Neural progenitor cell (in vitro differentiated cells): ENCODE results near the gene PDCD1. TPM values are rescaled to one million over a fixed set of nuclear protein-coding genes. Genes with fewer than 3 reads are reported as not detected.

ENCODE experiments used
- DNase-seq: peaks from one replicate; pipeline ENCODE4 v3.0.0-alpha.2; 2016; ENCODE audit warnings: low spot score
- H2AFZ ChIP-seq: fragments of 200-600 bp; sonication (generic); replicated peaks from 2 replicates; pipeline ENCODE4 v1.6.1; 2016; ENCODE audit warnings: antibody characterized with exemption
- H3F3A ChIP-seq: fragments of 200-600 bp; sonication (generic); 2 replicates; pipeline ENCODE4 v1.6.1; 2016; ENCODE audit warnings: antibody characterized with exemption, low read depth
- H3K27ac ChIP-seq: fragments of 200-600 bp; sonication (generic); 2 replicates; pipeline ENCODE4 v1.5.1; 2016; ENCODE audit warnings: mild to moderate bottlenecking
- H3K27me3 ChIP-seq: fragments of 200-600 bp; sonication (generic); 2 replicates; pipeline ENCODE4 v1.6.1; 2016; ENCODE audit warnings: mild to moderate bottlenecking, moderate library complexity
- H3K36me3 ChIP-seq: fragments of 200-600 bp; sonication (generic); 2 replicates; pipeline ENCODE4 v1.5.1; 2016
- H3K4me1 ChIP-seq: fragments of 200-600 bp; sonication (generic); 2 replicates; pipeline ENCODE4 v1.6.1; 2016; ENCODE audit warnings: mixed run types
- H3K4me2 ChIP-seq: fragments of 200-600 bp; sonication (generic); 2 replicates; pipeline ENCODE4 v1.6.1; 2016
- H3K4me3 ChIP-seq: fragments of 200-600 bp; sonication (generic); 2 replicates; pipeline ENCODE4 v1.5.1; 2016
- H3K79me2 ChIP-seq: fragments of 200-600 bp; sonication (generic); 2 replicates; pipeline ENCODE4 v1.6.1; 2016; ENCODE audit warnings: low read depth
- H3K9ac ChIP-seq: fragments of 200-600 bp; sonication (generic); 2 replicates; pipeline ENCODE4 v1.6.1; 2016
- H3K9me3 ChIP-seq: fragments of 200-600 bp; sonication (generic); 2 replicates; pipeline ENCODE4 v1.5.1; 2016; ENCODE audit warnings: low read depth
- H4K20me1 ChIP-seq: fragments of 200-600 bp; sonication (generic); 2 replicates; pipeline ENCODE4 v1.6.1; 2016; ENCODE audit warnings: low read depth
- H3K27ac Mint-ChIP-seq: 3 replicates; pipeline ENCODE4 v1.8.0; 2021; ENCODE audit warnings: mixed read lengths
- H3K27me3 Mint-ChIP-seq: 2 replicates; pipeline ENCODE4 v1.8.0; 2022; ENCODE audit warnings: low read depth, mild to moderate bottlenecking, inconsistent platforms, moderate library complexity, mixed read lengths; ENCODE audit not compliant: insufficient read depth
- H3K36me3 Mint-ChIP-seq: 3 replicates; pipeline ENCODE4 v1.8.0; 2021; ENCODE audit warnings: mixed read lengths
- H3K4me1 Mint-ChIP-seq: 3 replicates; pipeline ENCODE4 v1.8.0; 2021; ENCODE audit warnings: mixed read lengths
- H3K4me3 Mint-ChIP-seq: 3 replicates; pipeline ENCODE4 v1.8.0; 2021; ENCODE audit warnings: mild to moderate bottlenecking, moderate library complexity, mixed read lengths
- H3K9me3 Mint-ChIP-seq: 3 replicates; pipeline ENCODE4 v1.8.0; 2020; ENCODE audit warnings: mixed read lengths
- EZH2 ChIP-seq: fragments of 200-600 bp; sonication (generic); IDR thresholded peaks from 2 replicates; pipeline ENCODE4 v1.6.1; 2017; ENCODE audit warnings: antibody characterized with exemption, mild to moderate bottlenecking, moderate library complexity
- EZH2phosphoT487 ChIP-seq: fragments of 200-600 bp; sonication (generic); IDR thresholded peaks from 2 replicates; pipeline ENCODE4 v1.6.1; 2017; ENCODE audit warnings: antibody characterized with exemption
- total RNA-seq: library from RNA; depleted of rRNA; stranded (reverse); fragments of >200 nt; gene quantifications from 2 replicates; pipeline ENCODE4 v1.2.3, GENCODE V29; 2015; ENCODE audit warnings: low replicate concordance
- TF ChIP-seq, protein P1 (sequence below): fragments of 200-600 bp; sonication (generic); IDR thresholded peaks from 2 replicates; pipeline ENCODE4 v1.5.1; 2017; ENCODE audit warnings: antibody characterized with exemption, mild to moderate bottlenecking

Gene PDCD1
- total RNA-seq, 1 donor from 2014 or later = not detected

DNA sequence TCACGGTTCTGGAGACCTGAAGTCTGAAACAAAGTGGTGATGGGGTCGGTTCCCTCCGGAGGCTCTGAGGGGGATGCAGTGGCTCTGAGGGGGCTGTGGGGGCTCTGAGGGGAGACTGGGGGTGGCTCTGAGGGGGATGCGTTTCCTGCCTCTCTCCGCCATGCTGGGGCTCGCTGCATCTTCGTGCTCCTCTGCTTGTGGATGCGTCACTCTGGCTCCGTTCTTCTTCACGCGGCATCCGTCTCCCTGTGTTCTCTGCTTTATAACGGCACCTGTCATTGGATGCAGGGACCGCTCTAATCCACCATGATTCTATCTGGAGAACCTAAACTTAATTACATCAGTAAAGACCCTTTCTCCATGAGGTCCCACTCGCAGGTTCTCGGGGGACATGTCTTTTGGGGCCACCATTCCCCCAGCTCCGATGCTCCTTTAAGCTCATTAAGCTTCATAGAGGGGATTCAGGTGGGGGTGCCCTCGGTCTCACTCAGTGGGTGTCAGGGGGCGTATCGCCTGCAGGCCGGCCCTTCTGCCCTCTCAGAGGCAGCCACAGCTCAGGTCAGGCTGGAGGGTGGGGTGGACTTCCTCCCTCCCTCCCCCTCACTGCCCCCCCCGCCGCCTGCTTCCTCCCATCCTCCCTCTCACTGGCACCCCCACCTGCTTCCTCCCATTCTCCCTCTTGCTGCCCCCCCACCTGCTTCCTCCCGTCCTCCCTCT, 29.3 kb upstream of the PDCD1 start:
- H3F3A ChIP-seq = peaks cover 12% of the 10 kb centered on the region
- H3K4me1 ChIP-seq = peaks cover 15% of the 10 kb centered on the region
- H3K9ac ChIP-seq = no peak overlapping the region
- H4K20me1 ChIP-seq = no peaks in the 10 kb centered on the region
- peaks cover 2% of the 10 kb centered on the region for H3K27me3 Mint-ChIP-seq
- H3K27ac Mint-ChIP-seq = peak overlapping the region; percentile 43
- H3K36me3 Mint-ChIP-seq = peaks cover 7% of the 10 kb centered on the region
- no peak overlapping the region for H3K4me3 ChIP-seq
- no peaks in the 10 kb centered on the region for H3K36me3 ChIP-seq
- no peaks in the 10 kb centered on the region for H3K79me2 ChIP-seq
- H3K27ac ChIP-seq = no peak overlapping the region
- H3K4me2 ChIP-seq = no peak overlapping the region
- no peak overlapping the region for H2AFZ ChIP-seq
- DNase-seq = no peak
- TF ChIP-seq EZH2 (no peak), EZH2phosphoT487 (no peak)
- TF ChIP-seq, protein P1, sequence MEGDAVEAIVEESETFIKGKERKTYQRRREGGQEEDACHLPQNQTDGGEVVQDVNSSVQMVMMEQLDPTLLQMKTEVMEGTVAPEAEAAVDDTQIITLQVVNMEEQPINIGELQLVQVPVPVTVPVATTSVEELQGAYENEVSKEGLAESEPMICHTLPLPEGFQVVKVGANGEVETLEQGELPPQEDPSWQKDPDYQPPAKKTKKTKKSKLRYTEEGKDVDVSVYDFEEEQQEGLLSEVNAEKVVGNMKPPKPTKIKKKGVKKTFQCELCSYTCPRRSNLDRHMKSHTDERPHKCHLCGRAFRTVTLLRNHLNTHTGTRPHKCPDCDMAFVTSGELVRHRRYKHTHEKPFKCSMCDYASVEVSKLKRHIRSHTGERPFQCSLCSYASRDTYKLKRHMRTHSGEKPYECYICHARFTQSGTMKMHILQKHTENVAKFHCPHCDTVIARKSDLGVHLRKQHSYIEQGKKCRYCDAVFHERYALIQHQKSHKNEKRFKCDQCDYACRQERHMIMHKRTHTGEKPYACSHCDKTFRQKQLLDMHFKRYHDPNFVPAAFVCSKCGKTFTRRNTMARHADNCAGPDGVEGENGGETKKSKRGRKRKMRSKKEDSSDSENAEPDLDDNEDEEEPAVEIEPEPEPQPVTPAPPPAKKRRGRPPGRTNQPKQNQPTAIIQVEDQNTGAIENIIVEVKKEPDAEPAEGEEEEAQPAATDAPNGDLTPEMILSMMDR = no peak
- no peaks in the 10 kb centered on the region for H3K27me3 ChIP-seq
- H3K4me3 Mint-ChIP-seq = peak overlapping the region; percentile 37
- H3K9me3 Mint-ChIP-seq = peaks cover 22% of the 10 kb centered on the region
- no peaks in the 10 kb centered on the region for H3K9me3 ChIP-seq
- peaks cover 36% of the 10 kb centered on the region for H3K4me1 Mint-ChIP-seq

GRCh38 chr2:241886840-241887447, 28.2 kb upstream of the PDCD1 start:
- no peak overlapping the region for H3K27ac ChIP-seq
- H3F3A ChIP-seq = peaks cover 18% of the 10 kb centered on the region
- H3K4me3 Mint-ChIP-seq = no peak overlapping the region
- H3K27me3 Mint-ChIP-seq = peaks cover 2% of the 10 kb centered on the region
- no peak overlapping the region for H3K4me2 ChIP-seq
- no peaks in the 10 kb centered on the region for H4K20me1 ChIP-seq
- H3K27ac Mint-ChIP-seq = no peak overlapping the region
- no peaks in the 10 kb centered on the region for H3K36me3 ChIP-seq
- TF ChIP-seq, protein P1 = no peak
- TF ChIP-seq EZH2phosphoT487 (no peak), EZH2 (no peak)
- no peak overlapping the region for H3K4me3 ChIP-seq
- peaks cover 22% of the 10 kb centered on the region for H3K9me3 Mint-ChIP-seq
- no peaks in the 10 kb centered on the region for H3K79me2 ChIP-seq
- peaks cover 7% of the 10 kb centered on the region for H3K36me3 Mint-ChIP-seq
- peaks cover 37% of the 10 kb centered on the region for H3K4me1 Mint-ChIP-seq
- no peak for DNase-seq
- H2AFZ ChIP-seq = no peak overlapping the region
- H3K4me1 ChIP-seq = peaks cover 25% of the 10 kb centered on the region
- no peaks in the 10 kb centered on the region for H3K27me3 ChIP-seq
- H3K9ac ChIP-seq = no peak overlapping the region
- H3K9me3 ChIP-seq = no peaks in the 10 kb centered on the region

DNA sequence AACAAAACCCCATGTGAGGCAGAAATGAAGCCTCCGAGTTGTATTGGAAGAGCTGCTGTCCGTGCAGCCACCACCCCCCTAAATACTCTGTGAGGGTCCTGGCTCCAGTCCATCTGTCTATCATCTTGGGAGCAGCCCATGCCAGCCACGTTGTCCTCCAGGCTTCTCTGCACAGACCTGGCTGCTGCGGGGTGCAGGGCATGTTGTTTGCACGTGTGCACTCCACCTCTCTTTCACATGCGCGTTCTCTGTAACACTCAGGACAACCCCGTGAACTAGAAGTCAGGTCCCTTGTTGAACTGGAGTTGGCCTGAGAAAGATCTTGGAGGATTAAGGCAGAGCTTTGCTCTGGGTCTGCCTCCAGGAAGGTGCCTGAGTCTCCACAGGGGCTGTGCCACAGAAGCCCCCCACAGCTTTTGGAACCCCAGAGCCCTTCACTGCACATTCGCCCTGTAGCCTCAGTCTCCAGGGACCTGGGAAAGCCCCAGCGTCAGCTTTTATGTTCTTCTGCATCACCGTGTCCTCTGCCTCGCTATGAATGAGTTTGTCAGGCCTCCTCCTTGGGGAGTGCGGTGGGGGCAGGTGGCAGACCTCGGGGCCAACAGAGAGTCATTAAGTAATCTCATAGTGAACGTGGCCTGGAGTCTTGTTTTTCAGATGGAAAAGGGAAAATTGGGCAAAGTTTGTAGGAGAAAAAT, 27.4 kb upstream of the PDCD1 start:
- Histone ChIP-seq H3K9ac (no peak overlapping the region), H3K27ac (no peak overlapping the region), H4K20me1 (no peaks in the 10 kb centered on the region), H3F3A (peaks cover 19% of the 10 kb centered on the region), H3K79me2 (no peaks in the 10 kb centered on the region), H2AFZ (no peak overlapping the region), H3K4me3 (no peak overlapping the region), H3K4me2 (no peak overlapping the region), H3K27me3 (no peaks in the 10 kb centered on the region), H3K9me3 (no peaks in the 10 kb centered on the region), H3K36me3 (no peaks in the 10 kb centered on the region), H3K4me1 (peaks cover 26% of the 10 kb centered on the region)
- Mint-ChIP-seq H3K9me3 (peaks cover 22% of the 10 kb centered on the region), H3K27me3 (peaks cover 5% of the 10 kb centered on the region), H3K4me3 (no peak overlapping the region), H3K36me3 (peaks cover 7% of the 10 kb centered on the region), H3K4me1 (peaks cover 34% of the 10 kb centered on the region), H3K27ac (no peak overlapping the region)
- TF ChIP-seq, protein P1 = no peak
- no peak for TF ChIP-seq EZH2
- no peak for TF ChIP-seq EZH2phosphoT487
- DNase-seq = no peak
